NCI-H82 (cell line): ENCODE data around the gene TMEM240.
"Not testable (repeated sequence)": the region's sequence is repeated elsewhere in the genome, so short reads cannot be mapped to it uniquely, and the experiment has no call there.

Experiments
- DNase-seq: peaks from one replicate; lab custom pipeline; 2025; lab: John Stamatoyannopoulos, UW

The TMEM240 gene

DNA sequence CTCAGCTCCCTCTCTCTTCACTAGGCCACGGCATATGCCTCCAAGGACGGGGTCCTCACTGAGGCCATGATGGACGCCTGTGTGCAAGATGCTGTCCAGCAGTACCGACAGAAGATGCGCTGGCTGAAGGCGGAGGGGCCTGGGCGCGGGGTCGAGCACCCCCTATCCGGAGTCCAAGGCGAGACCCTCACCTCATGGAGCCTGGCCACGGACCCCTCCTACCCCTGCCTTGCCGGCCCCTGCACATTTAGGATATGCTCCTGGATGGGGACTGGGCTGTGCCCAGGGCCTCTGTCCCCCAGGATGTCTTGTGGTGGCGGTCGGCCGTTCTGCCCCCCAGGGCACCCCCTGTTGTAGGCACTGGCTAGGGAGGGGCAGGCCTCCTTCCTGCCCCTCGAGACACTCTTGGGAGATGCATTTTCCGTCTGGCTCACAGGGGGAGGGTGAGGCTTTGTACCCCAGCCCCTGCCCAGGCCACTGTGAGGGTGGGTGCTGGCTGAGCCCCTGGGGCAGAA, 44.9 kb downstream of the TMEM240 start:
- DNase-seq: not testable (repeated sequence)

- not testable (repeated sequence) for DNase-seq
Observed at GRCh38 chr1:1494311-1494710, 46.1 kb downstream of the TMEM240 start.

DNA sequence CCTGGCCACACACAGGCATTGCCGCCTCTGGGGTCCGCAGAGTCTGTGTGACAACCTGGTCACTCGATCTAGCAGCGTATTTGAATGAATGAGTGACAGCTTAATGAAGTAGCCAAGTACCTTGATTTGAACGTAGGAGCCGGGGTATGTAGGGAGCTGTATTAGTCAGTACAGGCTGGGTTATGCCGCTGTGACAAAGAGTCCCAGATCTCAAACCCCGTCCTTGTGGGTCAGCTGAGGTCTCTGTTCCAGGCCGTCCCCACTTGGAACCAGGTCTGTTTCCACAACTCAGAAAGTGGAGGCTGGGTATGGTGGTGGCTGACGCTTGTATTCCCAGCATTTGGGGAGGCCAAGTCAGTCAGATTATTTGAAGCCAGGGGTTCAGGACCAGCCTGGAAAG, 48.8 kb downstream of the TMEM240 start:
- no peak for DNase-seq

GRCh38 chr1:1490633-1491230, 49.7 kb downstream of the TMEM240 start:
- DNase-seq: no peak

GRCh38 chr1:1489861-1490260, 50.6 kb downstream of the TMEM240 start:
- no peak for DNase-seq

GRCh38 chr1:1489231-1489630, 51.2 kb downstream of the TMEM240 start:
- no peak for DNase-seq

DNA sequence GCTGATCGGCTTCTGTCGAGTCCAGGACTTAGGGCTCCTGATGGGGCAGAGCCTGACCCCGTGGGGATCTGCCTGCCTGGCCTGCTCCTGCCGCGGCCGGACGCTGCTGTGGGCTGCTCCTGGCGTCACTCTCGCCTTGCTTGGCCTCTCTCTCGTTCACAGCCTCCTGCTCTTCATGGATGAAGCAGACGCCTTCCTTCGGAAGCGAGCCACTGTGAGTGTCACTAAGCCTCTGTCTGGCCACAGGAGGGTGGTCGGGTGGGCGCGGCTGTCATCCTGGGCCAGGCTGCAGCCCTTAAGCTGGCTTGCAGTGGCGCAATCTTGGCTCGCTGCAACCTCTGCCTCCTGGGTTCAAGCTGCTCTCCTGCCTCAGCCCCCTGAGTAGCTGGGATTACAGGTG, 52.7 kb downstream of the TMEM240 start:
- no peak for DNase-seq

DNA sequence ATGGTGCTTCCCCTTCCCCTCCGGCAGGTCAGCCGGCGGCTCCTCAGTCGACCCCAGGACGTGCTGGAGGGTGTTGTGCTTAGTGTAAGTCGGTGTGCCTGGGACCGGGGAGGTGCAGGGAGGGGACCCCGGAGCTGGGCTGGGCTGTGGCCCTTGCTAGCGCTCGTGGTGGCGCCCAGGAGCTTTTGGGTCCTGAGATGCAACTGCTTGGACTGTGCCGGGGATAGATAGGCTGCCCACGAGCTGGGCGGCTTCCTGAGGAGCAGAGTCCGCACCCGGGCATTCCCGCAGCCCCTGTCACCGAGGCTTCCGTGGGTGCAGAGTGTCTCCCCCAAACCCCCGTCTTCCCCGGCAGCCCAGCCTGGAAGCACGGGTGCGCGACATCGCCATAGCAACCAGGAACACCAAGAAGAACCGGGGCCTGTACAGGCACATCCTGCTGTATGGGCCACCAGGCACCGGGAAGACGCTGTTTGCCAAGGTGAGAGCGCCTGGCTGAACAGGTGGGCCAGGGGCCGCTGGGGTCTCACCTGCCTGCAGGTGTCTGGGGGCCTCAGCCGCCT, 54.6 kb downstream of the TMEM240 start:
- DNase-seq: not testable (repeated sequence)

DNA sequence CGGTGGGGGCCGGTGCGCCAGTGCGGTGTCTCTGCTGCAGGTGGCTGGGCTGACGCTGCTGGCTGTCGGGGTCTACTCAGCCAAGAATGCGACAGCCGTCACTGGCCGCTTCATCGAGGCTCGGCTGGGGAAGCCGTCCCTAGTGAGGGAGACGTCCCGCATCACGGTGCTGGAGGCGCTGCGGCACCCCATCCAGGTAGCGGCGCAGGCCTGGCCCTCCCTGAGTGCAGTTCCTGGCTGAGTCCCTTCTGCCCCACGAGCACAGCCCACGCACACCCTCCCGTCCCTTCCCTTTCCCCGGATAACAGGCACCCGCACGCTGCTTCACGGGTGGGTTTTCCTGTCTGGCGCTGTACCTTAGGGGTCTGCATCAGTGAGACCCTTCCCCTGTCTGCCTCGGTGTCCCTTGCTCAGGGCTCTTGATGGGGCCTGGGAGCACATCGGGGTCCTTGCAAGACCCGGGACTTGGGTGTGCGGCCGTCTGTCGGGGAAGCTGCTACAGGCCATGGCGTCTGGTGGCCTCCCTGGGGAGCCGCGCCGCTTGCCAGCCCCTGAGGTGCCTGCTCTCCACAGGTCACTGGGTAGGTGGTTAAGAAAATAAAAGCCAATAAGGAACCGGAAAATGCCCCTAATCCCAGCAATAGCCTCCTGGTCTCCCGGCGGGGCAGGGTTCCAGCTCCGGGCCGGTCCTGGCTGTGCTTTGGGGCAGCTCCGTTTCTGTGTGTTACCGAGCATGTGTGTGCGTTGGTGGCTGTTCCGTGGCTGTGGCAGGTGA, 55.3 kb downstream of the TMEM240 start:
- DNase-seq: not testable (repeated sequence)
